ENCODE results near the gene USP3.

The USP3 gene

DNA sequence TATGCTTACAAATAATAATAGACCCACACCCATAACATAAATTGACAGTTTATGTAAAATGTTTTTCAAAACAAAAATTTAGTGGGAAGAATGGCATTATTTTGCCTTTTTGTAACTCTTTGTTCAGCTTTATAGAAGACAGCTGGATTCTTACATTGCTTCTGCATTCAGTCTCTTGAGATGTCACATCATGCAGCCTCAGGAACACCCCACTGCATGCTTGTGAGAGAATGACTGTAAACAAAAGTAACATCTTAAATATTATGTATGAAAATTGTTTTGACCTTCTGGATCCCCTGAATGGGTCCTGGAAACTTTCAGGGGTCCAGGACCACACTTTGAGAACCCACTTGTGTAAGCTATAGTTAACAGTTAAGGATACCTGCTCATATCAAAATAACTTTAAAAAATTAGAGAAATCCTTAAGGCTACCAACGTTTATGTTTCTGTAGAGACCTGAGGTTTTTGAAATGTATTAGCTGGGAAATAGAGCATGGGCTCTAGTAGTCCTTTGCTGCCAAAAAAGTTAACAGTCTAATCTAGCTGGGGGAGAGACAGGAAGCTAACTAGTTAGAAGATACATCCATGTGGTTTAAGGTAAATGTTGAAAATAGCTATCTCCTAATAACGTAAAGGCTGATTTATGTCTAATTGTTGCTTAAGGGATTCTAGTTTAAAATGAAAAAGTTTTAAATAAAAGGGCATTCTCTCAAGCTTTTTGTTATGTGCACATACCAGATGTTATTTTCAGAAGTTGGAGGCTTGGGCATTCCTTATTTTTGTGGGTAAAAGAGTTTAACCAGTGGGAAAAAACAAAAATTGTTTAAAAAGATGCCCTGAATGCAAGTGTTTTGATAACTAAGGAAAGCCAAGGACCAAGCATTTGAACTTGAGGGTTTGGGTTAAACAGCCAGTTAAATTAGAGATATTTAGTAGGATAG is 3.8 kb downstream of the USP3 start:
- no peak for DNase-seq (ENCODE audit: low read depth)
- no peak for TF ChIP-seq CTCF (conservative IDR thresholded peaks at IDR 0.05; ENCODE audit: low read depth, low read length)
- no peak overlapping the region for H3K4me3 ChIP-seq (ENCODE audit: low read length)

GRCh38 chr15:63509056-63509954 is 4.9 kb downstream of the USP3 start:
- TF ChIP-seq CTCF (conservative IDR thresholded peaks at IDR 0.05; ENCODE audit: low read depth, low read length): no peak
- H3K4me3 ChIP-seq (ENCODE audit: low read length): no peak overlapping the region
- DNase-seq (ENCODE audit: low read depth): no peak

- DNase-seq (ENCODE audit: low read depth): no peak
- no peak overlapping the region for H3K4me3 ChIP-seq (ENCODE audit: low read length)
- no peak for TF ChIP-seq CTCF (conservative IDR thresholded peaks at IDR 0.05; ENCODE audit: low read depth, low read length)
These were observed 5.9 kb downstream of the USP3 start for GRCh38 chr15:63509955-63510940.

DNA sequence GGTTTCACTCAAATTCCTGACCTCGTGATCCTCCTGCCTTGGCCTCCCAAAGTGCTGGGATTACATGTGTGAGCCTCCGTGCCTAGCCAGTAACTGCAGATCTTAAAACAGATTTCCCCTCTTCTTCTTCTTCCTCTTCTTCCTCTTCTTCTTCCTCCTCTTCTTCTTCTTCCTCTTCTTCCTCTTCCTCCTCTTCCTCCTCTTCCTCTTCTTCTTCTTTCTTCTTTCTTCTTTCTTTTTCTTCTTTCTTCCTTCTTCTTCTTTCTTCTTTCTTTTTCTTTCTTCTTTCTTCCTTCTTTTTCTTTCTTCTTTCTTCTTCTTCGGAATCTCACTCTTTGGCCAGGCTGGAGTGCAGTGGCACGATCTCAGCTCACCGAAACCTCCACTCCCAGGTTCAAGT is 7.8 kb downstream of the USP3 start:
- no peak for TF ChIP-seq CTCF (conservative IDR thresholded peaks at IDR 0.05; ENCODE audit: low read depth, low read length)
- DNase-seq (ENCODE audit: low read depth): no peak
- no peak overlapping the region for H3K4me3 ChIP-seq (ENCODE audit: low read length)

GRCh38 chr15:63513271-63513670 is 8.9 kb downstream of the USP3 start:
- DNase-seq (ENCODE audit: low read depth): no peak
- H3K4me3 ChIP-seq (ENCODE audit: low read length): no peak overlapping the region
- TF ChIP-seq CTCF (conservative IDR thresholded peaks at IDR 0.05; ENCODE audit: low read depth, low read length): no peak

- no peak for DNase-seq (ENCODE audit: low read depth)
- TF ChIP-seq CTCF (conservative IDR thresholded peaks at IDR 0.05; ENCODE audit: low read depth, low read length): no peak
- no peak overlapping the region for H3K4me3 ChIP-seq (ENCODE audit: low read length)
These were observed 9.3 kb downstream of the USP3 start for GRCh38 chr15:63513728-63514127.
